Thoracic aorta (tissue), 2 donors: ENCODE results near the gene LRRC32. TPM values are rescaled to one million over a fixed set of nuclear protein-coding genes. Genes with fewer than 3 reads are reported as not detected.

Source experiments
- ATAC-seq: fragments of 150-250 bp; one replicate; pipeline ENCODE4 v1.8.0; 2017; ENCODE audit warnings: low read depth; ENCODE audit not compliant: insufficient number of reproducible peaks, low FRiP score
- DNase-seq: peaks from one replicate; pipeline ENCODE4 v3.0.0-alpha.2; 2020; ENCODE audit warnings: low spot score
- H3K27ac ChIP-seq, 2 donors: fragments of 200-600 bp; sonication (generic); 1 replicate in 1 of 2; 2 replicates in 1 of 2; pipeline ENCODE4 v1.5.1; 2016; ENCODE audit warnings: mild to moderate bottlenecking in 2 of 2, moderate library complexity in 2 of 2
- H3K27me3 ChIP-seq: fragments of 200-600 bp; sonication (generic); replicated peaks from 2 replicates; pipeline ENCODE4 v1.6.0; 2016; ENCODE audit warnings: mild to moderate bottlenecking; ENCODE audit not compliant: insufficient read depth
- H3K36me3 ChIP-seq: fragments of 200-600 bp; sonication (generic); one replicate; pipeline ENCODE4 v1.5.1; 2016
- H3K4me1 ChIP-seq, 2 donors: fragments of 200-600 bp; sonication (generic); 1 replicate in 1 of 2; 2 replicates in 1 of 2; pipeline versions ENCODE4 v1.5.1 to v1.6.0; 2016; ENCODE audit warnings: low read depth in 2 of 2, mild to moderate bottlenecking in 1 of 2; ENCODE audit not compliant: control insufficient read depth in 1 of 2
- H3K4me3 ChIP-seq: fragments of 200-600 bp; sonication (generic); 2 replicates; pipeline ENCODE4 v1.5.1; 2016; ENCODE audit warnings: mild to moderate bottlenecking
- H3K9me3 ChIP-seq: fragments of 200-600 bp; sonication (generic); 2 replicates; pipeline ENCODE4 v1.5.1; 2016
- CTCF ChIP-seq: fragments of 200-600 bp; sonication (generic); IDR thresholded peaks from one replicate; pipeline ENCODE4 v1.5.1; 2019; ENCODE audit warnings: antibody characterized with exemption
- total RNA-seq, 2 donors: library from RNA; depleted of rRNA; stranded (reverse); fragments of >200 nt; gene quantifications; one replicate each; pipeline versions ENCODE4 v1.1.0 to v1.2.3, GENCODE V29; 2016

LRRC32 gene
- total RNA-seq, 2 donors from 2014 or later = 133 to 214 TPM

- Histone ChIP-seq H3K36me3 (no peaks in the 10 kb centered on the region), H3K27me3 (no peaks in the 10 kb centered on the region), H3K4me3 (no peak overlapping the region), H3K4me1 (peaks cover 7 to 35% of the 10 kb centered on the region in 2 donors), H3K27ac (no peak overlapping the region), H3K9me3 (no peaks in the 10 kb centered on the region)
- TF ChIP-seq CTCF = no peak
- DNase-seq (no peak), ATAC-seq (no peak)
Observed at GRCh38 chr11:76639621-76640020, 30.9 kb downstream of the LRRC32 start.

GRCh38 chr11:76638270-76639197 is 32.0 kb downstream of the LRRC32 start:
- Histone ChIP-seq H3K4me3 (no peak overlapping the region), H3K9me3 (no peaks in the 10 kb centered on the region), H3K36me3 (no peaks in the 10 kb centered on the region), H3K27ac (no peak overlapping the region), H3K4me1 (peaks cover 8 to 35% of the 10 kb centered on the region in 2 donors), H3K27me3 (no peaks in the 10 kb centered on the region)
- DNase-seq (no peak), ATAC-seq (no peak)
- TF ChIP-seq CTCF = no peak

- Histone ChIP-seq H3K27ac (no peak overlapping the region), H3K27me3 (no peaks in the 10 kb centered on the region), H3K9me3 (no peaks in the 10 kb centered on the region), H3K36me3 (no peaks in the 10 kb centered on the region), H3K4me1 (peaks cover 8 to 35% of the 10 kb centered on the region in 2 donors), H3K4me3 (no peak overlapping the region)
- no peak for DNase-seq
- no peak for TF ChIP-seq CTCF
- no peak for ATAC-seq
Observed at GRCh38 chr11:76637491-76638269, 32.9 kb downstream of the LRRC32 start.

- Histone ChIP-seq H3K4me3 (no peak overlapping the region), H3K9me3 (no peaks in the 10 kb centered on the region), H3K4me1 (peaks cover 8 to 35% of the 10 kb centered on the region in 2 donors), H3K36me3 (no peaks in the 10 kb centered on the region), H3K27me3 (no peaks in the 10 kb centered on the region), H3K27ac (no peak overlapping the region)
- no peak for TF ChIP-seq CTCF
- no peak for DNase-seq
- ATAC-seq = no peak
Observed at GRCh38 chr11:76636826-76637460, 33.6 kb downstream of the LRRC32 start.
